ENCODE results near the gene ZNF445. TPM values are rescaled to one million over a fixed set of nuclear protein-coding genes. Genes with fewer than 3 reads are reported as not detected.

Gene ZNF445
- total and polyA plus RNA-seq, 9 of the 15 experiments (the other 6 are each of a cell fraction or from before 2014, with no cell fraction given): 1.2 to 26.9 (median 10.6) TPM

DNA sequence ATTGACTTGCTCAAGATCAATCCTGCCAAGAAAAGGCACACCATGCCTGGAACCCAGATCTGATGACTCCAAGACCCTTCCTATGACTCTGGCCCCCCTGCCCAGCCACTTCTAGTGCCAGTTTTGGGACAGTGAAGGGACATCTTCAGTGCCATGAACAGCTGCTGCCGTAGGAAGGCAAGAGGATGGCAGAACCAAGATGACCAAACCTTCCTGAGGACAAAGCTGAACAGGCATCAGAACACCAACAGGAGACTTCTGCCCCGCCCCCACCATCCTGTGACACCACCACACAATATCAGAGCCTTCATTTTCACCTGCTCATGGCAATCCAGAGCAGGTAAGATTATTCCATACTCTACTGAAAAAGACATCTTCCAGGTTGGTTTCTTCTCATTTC lies 33.0 kb downstream of the ZNF445 start:
- H3K9me3 ChIP-seq (replicated peaks; ENCODE audit: control insufficient read depth, insufficient read depth, low read depth, low read length): peaks cover 14% of the 10 kb centered on the region; the same call in 1 of the 2 replicates
- BruUV-seq (replicated peaks): no TSS peak
- ATAC-seq (no peak), DNase-seq (ENCODE audit: extremely low read depth in 1 of 4, low spot score in 3 of 4) (no peak), FAIRE-seq (no peak)
- H3K79me2 ChIP-seq (ENCODE audit: control insufficient read depth, insufficient read depth, low read length): peaks cover 4% of the 10 kb centered on the region; the same call in 2 of the 3 replicates
- no peaks in the 10 kb centered on the region for H4K20me1 ChIP-seq (replicated peaks; ENCODE audit: control insufficient read depth, insufficient read depth, low read length)
- peaks cover 75% of the 10 kb centered on the region for H3K36me3 ChIP-seq (ENCODE audit: control insufficient read depth, insufficient read depth, low read length)
- in situ Hi-C loops (cut with MboI): no loop called here
- peaks cover 15 to 22% of the 10 kb centered on the region in 2 experiments for H3K4me1 ChIP-seq (replicated peaks in 1 of 2; ENCODE audit: control insufficient read depth in 2 of 2, insufficient read depth in 2 of 2, low read length in 2 of 2)
- no peaks in the 10 kb centered on the region for H3K9me1 ChIP-seq (ENCODE audit: control insufficient read depth, insufficient read depth, low read length)
- H3K4me2 ChIP-seq (ENCODE audit: insufficient read depth, low read length): no peak overlapping the region
- intact Hi-C loops (cut with micrococcal nuclease): no loop called here
- ChIA-PET CTCF (ENCODE audit: low intra/inter-chr PET ratio) (no interaction called here), POLR2A (interaction anchor here (0.8 to 2.7 kb wide), 4 partner anchors 10 to 41 kb away, joined by 3 to 10 read pairs (median 4); no protein-coding TSS in a partner anchor)
- 90% methylated on average over 2 of the region's 2 CpGs for WGBS (ENCODE audit: insufficient coverage, low coverage, missing lambda C conversion rate)
- no peak overlapping the region for H3K4me3 ChIP-seq
- H2AFZ ChIP-seq (ENCODE audit: low read depth, low read length): no peak overlapping the region
- no peak overlapping the region for H3K9ac ChIP-seq (ENCODE audit: insufficient read depth in 1 of 2, low read depth in 2 of 2, low read length in 2 of 2)
- no peaks in the 10 kb centered on the region for H3K27me3 ChIP-seq (ENCODE audit: control insufficient read depth in 2 of 2, insufficient read depth in 2 of 2, low read length in 2 of 2)
- H3K27ac ChIP-seq (ENCODE audit: extremely low read depth, low read depth, low read length): no peak overlapping the region
- no peak for TF ChIP-seq CBX3 (IDR thresholded peaks at IDR 0.05; ENCODE audit: borderline replicate concordance in 1 of 2, low read length in 2 of 2)
- TF ChIP-seq ZNF12 (CRISPR knock-in tag; IDR thresholded peaks at IDR 0.05): no peak
- TF ChIP-seq ZNF79 (CRISPR knock-in tag; IDR thresholded peaks at IDR 0.05; ENCODE audit: low read depth): no peak
- TF ChIP-seq JUNB (CRISPR knock-in tag; conservative IDR thresholded peaks at IDR 0.05): no peak
- TF ChIP-seq, protein P1, sequence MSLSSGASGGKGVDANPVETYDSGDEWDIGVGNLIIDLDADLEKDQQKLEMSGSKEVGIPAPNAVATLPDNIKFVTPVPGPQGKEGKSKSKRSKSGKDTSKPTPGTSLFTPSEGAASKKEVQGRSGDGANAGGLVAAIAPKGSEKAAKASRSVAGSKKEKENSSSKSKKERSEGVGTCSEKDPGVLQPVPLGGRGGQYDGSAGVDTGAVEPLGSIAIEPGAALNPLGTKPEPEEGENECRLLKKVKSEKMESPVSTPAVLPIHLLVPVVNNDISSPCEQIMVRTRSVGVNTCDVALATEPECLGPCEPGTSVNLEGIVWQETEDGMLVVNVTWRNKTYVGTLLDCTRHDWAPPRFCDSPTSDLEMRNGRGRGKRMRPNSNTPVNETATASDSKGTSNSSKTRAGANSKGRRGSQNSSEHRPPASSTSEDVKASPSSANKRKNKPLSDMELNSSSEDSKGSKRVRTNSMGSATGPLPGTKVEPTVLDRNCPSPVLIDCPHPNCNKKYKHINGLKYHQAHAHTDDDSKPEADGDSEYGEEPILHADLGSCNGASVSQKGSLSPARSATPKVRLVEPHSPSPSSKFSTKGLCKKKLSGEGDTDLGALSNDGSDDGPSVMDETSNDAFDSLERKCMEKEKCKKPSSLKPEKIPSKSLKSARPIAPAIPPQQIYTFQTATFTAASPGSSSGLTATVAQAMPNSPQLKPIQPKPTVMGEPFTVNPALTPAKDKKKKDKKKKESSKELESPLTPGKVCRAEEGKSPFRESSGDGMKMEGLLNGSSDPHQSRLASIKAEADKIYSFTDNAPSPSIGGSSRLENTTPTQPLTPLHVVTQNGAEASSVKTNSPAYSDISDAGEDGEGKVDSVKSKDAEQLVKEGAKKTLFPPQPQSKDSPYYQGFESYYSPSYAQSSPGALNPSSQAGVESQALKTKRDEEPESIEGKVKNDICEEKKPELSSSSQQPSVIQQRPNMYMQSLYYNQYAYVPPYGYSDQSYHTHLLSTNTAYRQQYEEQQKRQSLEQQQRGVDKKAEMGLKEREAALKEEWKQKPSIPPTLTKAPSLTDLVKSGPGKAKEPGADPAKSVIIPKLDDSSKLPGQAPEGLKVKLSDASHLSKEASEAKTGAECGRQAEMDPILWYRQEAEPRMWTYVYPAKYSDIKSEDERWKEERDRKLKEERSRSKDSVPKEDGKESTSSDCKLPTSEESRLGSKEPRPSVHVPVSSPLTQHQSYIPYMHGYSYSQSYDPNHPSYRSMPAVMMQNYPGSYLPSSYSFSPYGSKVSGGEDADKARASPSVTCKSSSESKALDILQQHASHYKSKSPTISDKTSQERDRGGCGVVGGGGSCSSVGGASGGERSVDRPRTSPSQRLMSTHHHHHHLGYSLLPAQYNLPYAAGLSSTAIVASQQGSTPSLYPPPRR (CRISPR knock-in tag; IDR thresholded peaks at IDR 0.05; ENCODE audit: borderline replicate concordance): no peak
- TF ChIP-seq, protein P2, sequence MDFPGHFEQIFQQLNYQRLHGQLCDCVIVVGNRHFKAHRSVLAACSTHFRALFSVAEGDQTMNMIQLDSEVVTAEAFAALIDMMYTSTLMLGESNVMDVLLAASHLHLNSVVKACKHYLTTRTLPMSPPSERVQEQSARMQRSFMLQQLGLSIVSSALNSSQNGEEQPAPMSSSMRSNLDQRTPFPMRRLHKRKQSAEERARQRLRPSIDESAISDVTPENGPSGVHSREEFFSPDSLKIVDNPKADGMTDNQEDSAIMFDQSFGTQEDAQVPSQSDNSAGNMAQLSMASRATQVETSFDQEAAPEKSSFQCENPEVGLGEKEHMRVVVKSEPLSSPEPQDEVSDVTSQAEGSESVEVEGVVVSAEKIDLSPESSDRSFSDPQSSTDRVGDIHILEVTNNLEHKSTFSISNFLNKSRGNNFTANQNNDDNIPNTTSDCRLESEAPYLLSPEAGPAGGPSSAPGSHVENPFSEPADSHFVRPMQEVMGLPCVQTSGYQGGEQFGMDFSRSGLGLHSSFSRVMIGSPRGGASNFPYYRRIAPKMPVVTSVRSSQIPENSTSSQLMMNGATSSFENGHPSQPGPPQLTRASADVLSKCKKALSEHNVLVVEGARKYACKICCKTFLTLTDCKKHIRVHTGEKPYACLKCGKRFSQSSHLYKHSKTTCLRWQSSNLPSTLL (IDR thresholded peaks at IDR 0.05): no peak
- TF ChIP-seq CHD2 (IDR thresholded peaks at IDR 0.05; ENCODE audit: low read depth, low read length): no peak
- TF ChIP-seq ZNF707 (CRISPR knock-in tag; conservative IDR thresholded peaks at IDR 0.05): no peak
- TF ChIP-seq ESRRB (CRISPR knock-in tag; IDR thresholded peaks at IDR 0.05; ENCODE audit: borderline replicate concordance): no peak
- TF ChIP-seq NR2F6 (CRISPR knock-in tag; IDR thresholded peaks at IDR 0.05): no peak
- no peak for TF ChIP-seq CBFA2T3 (IDR thresholded peaks at IDR 0.05)
- TF ChIP-seq, protein P3, sequence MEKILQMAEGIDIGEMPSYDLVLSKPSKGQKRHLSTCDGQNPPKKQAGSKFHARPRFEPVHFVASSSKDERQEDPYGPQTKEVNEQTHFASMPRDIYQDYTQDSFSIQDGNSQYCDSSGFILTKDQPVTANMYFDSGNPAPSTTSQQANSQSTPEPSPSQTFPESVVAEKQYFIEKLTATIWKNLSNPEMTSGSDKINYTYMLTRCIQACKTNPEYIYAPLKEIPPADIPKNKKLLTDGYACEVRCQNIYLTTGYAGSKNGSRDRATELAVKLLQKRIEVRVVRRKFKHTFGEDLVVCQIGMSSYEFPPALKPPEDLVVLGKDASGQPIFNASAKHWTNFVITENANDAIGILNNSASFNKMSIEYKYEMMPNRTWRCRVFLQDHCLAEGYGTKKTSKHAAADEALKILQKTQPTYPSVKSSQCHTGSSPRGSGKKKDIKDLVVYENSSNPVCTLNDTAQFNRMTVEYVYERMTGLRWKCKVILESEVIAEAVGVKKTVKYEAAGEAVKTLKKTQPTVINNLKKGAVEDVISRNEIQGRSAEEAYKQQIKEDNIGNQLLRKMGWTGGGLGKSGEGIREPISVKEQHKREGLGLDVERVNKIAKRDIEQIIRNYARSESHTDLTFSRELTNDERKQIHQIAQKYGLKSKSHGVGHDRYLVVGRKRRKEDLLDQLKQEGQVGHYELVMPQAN (IDR thresholded peaks at IDR 0.05; ENCODE audit: borderline replicate concordance): no peak
- no peak for TF ChIP-seq CREB1 (IDR thresholded peaks at IDR 0.05)
- no peak for TF ChIP-seq CREB1 (CRISPR knock-in tag; IDR thresholded peaks at IDR 0.05)

Data from K562 (cell line).